Endothelial cell of umbilical vein (primary cell): ENCODE results near the gene ABCG4. TPM values are rescaled to one million over a fixed set of nuclear protein-coding genes. Genes with fewer than 3 reads are reported as not detected.

Experiments used
- BruUV-seq: library from RNA; stranded (reverse); fragments of 400-500 nt; replicated peaks from 2 replicates; lab custom pipeline; 2021; lab: Mats Ljungman, UMichigan
- CTCF ChIA-PET: fragments of 300-600, 350-600 bp; sonication (Branson Sonifier 250); formaldehyde crosslinking; loops from one replicate; lab custom pipeline; 2021; ENCODE audit warnings: antibody characterized with exemption, inconsistent platforms; lab: Charles Lee
- POLR2A ChIA-PET: fragments of 300-600, 350-600 bp; sonication (Branson Sonifier 250); formaldehyde crosslinking; loops from one replicate; lab custom pipeline; 2021; ENCODE audit warnings: antibody characterized with exemption, inconsistent platforms; lab: Charles Lee
- DNase-seq: peaks from one replicate; pipeline ENCODE4 v3.0.0-alpha.2; 2011; ENCODE audit warnings: low read depth, low spot score
- FAIRE-seq: peaks from 2 replicates; lab custom pipeline; 2011; peaks lifted over from hg19 to GRCh38; lab: Jason Lieb, UNC
- H2AFZ ChIP-seq: 2 replicates; pipeline ENCODE4 v1.6.0; 2012; ENCODE audit warnings: low read depth, low read length, control low read depth, inconsistent platforms
- H3K27ac ChIP-seq: 2 replicates; pipeline ENCODE4 v1.5.1; 2011; ENCODE audit warnings: low read depth, mild to moderate bottlenecking, control low read depth, low read length, moderate library complexity; ENCODE audit not compliant: insufficient read depth
- H3K27me3 ChIP-seq, 2 experiments: 2 replicates each; pipeline versions ENCODE4 v1.6.0 to v1.6.1; 2011; ENCODE audit warnings: low read length in 2 of 2, mixed read lengths in 1 of 2; ENCODE audit not compliant: control insufficient read depth in 2 of 2, insufficient read depth in 2 of 2
- H3K36me3 ChIP-seq, 2 experiments: 2 replicates in 1 of 2; 3 replicates in 1 of 2; pipeline ENCODE4 v1.5.1; 2011; ENCODE audit warnings: low read length in 2 of 2, mild to moderate bottlenecking in 1 of 2, moderate library complexity in 1 of 2; ENCODE audit not compliant: control insufficient read depth in 2 of 2, insufficient read depth in 2 of 2; ENCODE audit errors: extremely low read depth in 1 of 2
- H3K4me1 ChIP-seq: 3 replicates; pipeline ENCODE4 v1.5.1; 2011; ENCODE audit warnings: mild to moderate bottlenecking, low read length; ENCODE audit not compliant: control insufficient read depth, insufficient read depth; ENCODE audit errors: extremely low read depth
- H3K4me2 ChIP-seq: 2 replicates; pipeline ENCODE4 v1.6.1; 2011; ENCODE audit warnings: low read length, control low read depth, mixed read lengths; ENCODE audit not compliant: insufficient read depth
- H3K4me3 ChIP-seq, 3 experiments: fragments of 200-600 bp in 1 of 3; sonication (generic), shearing (Covaris generic) in 1 of 3; replicated peaks in 1 of 3; 2 replicates each; pipeline ENCODE4 v1.5.1; 2011 to 2016; ENCODE audit warnings: control low read depth in 3 of 3, low read length in 3 of 3, mild to moderate bottlenecking in 2 of 3, inconsistent platforms in 1 of 3, low read depth in 1 of 3, moderate library complexity in 1 of 3; ENCODE audit not compliant: insufficient read depth in 1 of 3
- H3K79me2 ChIP-seq: 2 replicates; pipeline ENCODE4 v1.6.0; 2012; ENCODE audit warnings: low read length, inconsistent platforms; ENCODE audit not compliant: control insufficient read depth, insufficient read depth
- H3K9ac ChIP-seq: replicated peaks from 2 replicates; pipeline ENCODE3; 2011; ENCODE audit warnings: low read length, control low read depth; ENCODE audit not compliant: insufficient read depth; ENCODE audit errors: extremely low read depth
- H3K9me1 ChIP-seq: replicated peaks from 3 replicates; pipeline ENCODE4 v1.6.0; 2011; ENCODE audit warnings: mild to moderate bottlenecking, low read length; ENCODE audit not compliant: control insufficient read depth, insufficient read depth; ENCODE audit errors: extremely low read depth
- H3K9me3 ChIP-seq: replicated peaks from 2 replicates; pipeline ENCODE4 v1.5.1; 2012; ENCODE audit warnings: low read length, inconsistent platforms; ENCODE audit not compliant: control insufficient read depth, insufficient read depth
- H4K20me1 ChIP-seq: replicated peaks from 2 replicates; pipeline ENCODE3; 2011; ENCODE audit warnings: mild to moderate bottlenecking, low read length; ENCODE audit not compliant: control insufficient read depth, insufficient read depth; ENCODE audit errors: extremely low read depth
- CTCF ChIP-seq, 2 donors: IDR thresholded peaks; 1 replicate in 1 of 2; 2 replicates in 1 of 2; pipeline ENCODE4 v1.5.1; 2011; ENCODE audit warnings: low read length in 2 of 2, mild to moderate bottlenecking in 2 of 2, moderate library complexity in 2 of 2, control low read depth in 1 of 2, inconsistent platforms in 1 of 2, low read depth in 1 of 2; ENCODE audit not compliant: insufficient read depth in 1 of 2; ENCODE audit errors: extremely low read depth in 1 of 2
- EZH2 ChIP-seq: IDR thresholded peaks from 2 replicates; pipeline ENCODE4 v1.6.1; 2012; ENCODE audit warnings: borderline replicate concordance, low read depth, mild to moderate bottlenecking, moderate library complexity, low read length, inconsistent platforms; ENCODE audit not compliant: severe bottlenecking
- FOS ChIP-seq: IDR thresholded peaks from 2 replicates; pipeline ENCODE4 v1.6.1; 2011; ENCODE audit warnings: mild to moderate bottlenecking, low read length, moderate library complexity, borderline replicate concordance; ENCODE audit not compliant: insufficient read depth
- GATA2 ChIP-seq: IDR thresholded peaks from 2 replicates; pipeline ENCODE4 v1.7.0; 2011; ENCODE audit warnings: low read depth, mild to moderate bottlenecking, moderate library complexity, mixed read lengths, low read length; ENCODE audit not compliant: insufficient read length, insufficient read depth
- JUN ChIP-seq: IDR thresholded peaks from 2 replicates; pipeline ENCODE4 v1.6.1; 2011; ENCODE audit warnings: borderline replicate concordance, low read depth; ENCODE audit not compliant: insufficient read length, insufficient read depth
- MAX ChIP-seq: IDR thresholded peaks from 2 replicates; pipeline ENCODE4 v1.6.1; 2011; ENCODE audit not compliant: insufficient read depth, insufficient read length
- MYC ChIP-seq: IDR thresholded peaks from one replicate; pipeline ENCODE4 v1.6.1; 2011; ENCODE audit warnings: mild to moderate bottlenecking, low read depth, low read length
- POLR2A ChIP-seq: IDR thresholded peaks from 2 replicates; pipeline ENCODE4 v1.6.1; 2012; ENCODE audit warnings: low read depth, mild to moderate bottlenecking, control low read depth, low read length
- POLR2AphosphoS5 ChIP-seq: IDR thresholded peaks from 2 replicates; pipeline ENCODE4 v1.6.1; 2012; ENCODE audit warnings: low read depth, mild to moderate bottlenecking, control low read depth, low read length, moderate library complexity; ENCODE audit not compliant: insufficient read depth
- dilution Hi-C: fragments of 300-500 bp; cut with MboI; formaldehyde crosslinking; loops from one replicate; pipeline ENCODE4 v1.15.0; 2019; ENCODE audit warnings: low sequenced_read_pairs; ENCODE audit not compliant: extremely low pct_ligation_motif_present
- intact Hi-C: fragments of 100-400 bp; cut with micrococcal nuclease; formaldehyde crosslinking; loops from one replicate; pipeline ENCODE4 v1.10.0; 2022
- polyA plus RNA-seq, 4 experiments: library from polyadenylated mRNA; depleted of rRNA in 3 of 4; stranded (reverse) in 3 of 4; unstranded in 1 of 4; fragments of >200 nt; gene quantifications; 2 replicates each; pipeline versions ENCODE4 v1.2.1 to v1.2.3, GENCODE V29; 2011 to 2012; ENCODE audit warnings: missing spikeins in 1 of 4
- total RNA-seq: library from RNA; stranded (reverse); gene quantifications from 2 replicates; pipeline ENCODE4 v1.2.3, GENCODE V29; 2021

The ABCG4 gene
- total and polyA plus RNA-seq, 2 donors (not counting 3 experiments of a cell fraction or from before 2014, with no cell fraction given), result 1.0 to 1.7 TPM

GRCh38 chr11:119195680-119196079 is 46.8 kb downstream of the ABCG4 start:
- FAIRE-seq, result peak; percentile 62
- H3K79me2 ChIP-seq, result no peaks in the 10 kb centered on the region
- ChIA-PET POLR2A (interaction anchor here (2.2 kb wide), 1 partner anchor 101 kb away, joined by 8 read pairs; a partner anchor contains a TSS), CTCF (interaction anchor here (0.8 to 5.0 kb wide), 23 partner anchors 11 to 142 kb away, joined by 3 to 59 read pairs (median 4); partner anchors contain the start of genes ABCG4, C2CD2L, CBL and DPAGT1)
- H3K9me3 ChIP-seq, result no peaks in the 10 kb centered on the region
- H4K20me1 ChIP-seq, result no peaks in the 10 kb centered on the region
- peak; percentile 67 for DNase-seq
- intact Hi-C loops (loop anchor here (2.0 kb wide), 2 partner anchors 131 to 139 kb away; partner anchors contain the start of gene HYOU1), dilution Hi-C loops (no loop called here)
- H3K9ac ChIP-seq, result no peak overlapping the region
- H3K4me2 ChIP-seq, result no peak overlapping the region
- no peak overlapping the region for H3K4me3 ChIP-seq
- no TSS peak for BruUV-seq
- no peaks in the 10 kb centered on the region for H3K9me1 ChIP-seq
- no peak for TF ChIP-seq JUN
- no peak for TF ChIP-seq POLR2A
- no peak for TF ChIP-seq FOS
- TF ChIP-seq POLR2AphosphoS5, result no peak
- no peak for TF ChIP-seq GATA2
- TF ChIP-seq MAX, result no peak
- TF ChIP-seq CTCF (IDR thresholded peaks at IDR 0.05; ENCODE audit: extremely low read depth in 1 of 2, insufficient read depth in 1 of 2, low read depth in 1 of 2, low read length in 2 of 2), result no peak
- no peak for TF ChIP-seq EZH2
- TF ChIP-seq MYC, result no peak
- peak overlapping the region; percentile 31 for H2AFZ ChIP-seq
- no peak overlapping the region for H3K27ac ChIP-seq
- no peaks in the 10 kb centered on the region for H3K36me3 ChIP-seq
- no peaks in the 10 kb centered on the region for H3K27me3 ChIP-seq
- no peaks in the 10 kb centered on the region for H3K4me1 ChIP-seq
